Fibroblast of lung (primary cell): ENCODE data around the gene ATP13A2.

Experiments
- EZH2 ChIP-seq: IDR thresholded peaks from 2 replicates; pipeline ENCODE4 v1.5.1; 2012; ENCODE audit warnings: low read length, control low read depth, mild to moderate bottlenecking; ENCODE audit errors: missing control alignments
- TF ChIP-seq, protein P1 (sequence below), 2 donors: IDR thresholded peaks in 1 of 2; conservative IDR thresholded peaks in 1 of 2; 1 replicate in 1 of 2; 2 replicates in 1 of 2; pipeline ENCODE4 v1.5.1; 2011 to 2012; ENCODE audit warnings: low read length in 2 of 2, control low read depth in 1 of 2, inconsistent platforms in 1 of 2, low read depth in 1 of 2, mild to moderate bottlenecking in 1 of 2

DNA sequence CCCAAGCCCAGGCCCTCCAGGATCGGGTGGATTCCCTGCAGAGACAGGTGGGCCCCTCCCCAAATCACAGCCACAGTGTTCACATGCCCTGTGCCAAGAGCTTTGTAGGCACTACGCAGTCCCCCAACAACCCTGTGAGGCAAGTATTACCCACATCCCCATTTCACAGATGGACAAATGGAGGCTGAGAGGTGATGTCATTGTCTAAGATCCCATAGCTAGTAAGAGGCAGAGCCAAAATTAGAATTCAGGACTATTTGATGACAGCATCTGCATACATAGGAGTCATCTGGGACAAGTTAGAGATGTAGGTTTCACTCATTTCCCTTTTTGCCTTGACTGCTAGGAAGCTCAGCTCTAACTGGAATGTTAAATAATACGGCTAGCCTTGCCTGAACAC lies 43.4 kb downstream of the ATP13A2 start:
- TF ChIP-seq, protein P1, sequence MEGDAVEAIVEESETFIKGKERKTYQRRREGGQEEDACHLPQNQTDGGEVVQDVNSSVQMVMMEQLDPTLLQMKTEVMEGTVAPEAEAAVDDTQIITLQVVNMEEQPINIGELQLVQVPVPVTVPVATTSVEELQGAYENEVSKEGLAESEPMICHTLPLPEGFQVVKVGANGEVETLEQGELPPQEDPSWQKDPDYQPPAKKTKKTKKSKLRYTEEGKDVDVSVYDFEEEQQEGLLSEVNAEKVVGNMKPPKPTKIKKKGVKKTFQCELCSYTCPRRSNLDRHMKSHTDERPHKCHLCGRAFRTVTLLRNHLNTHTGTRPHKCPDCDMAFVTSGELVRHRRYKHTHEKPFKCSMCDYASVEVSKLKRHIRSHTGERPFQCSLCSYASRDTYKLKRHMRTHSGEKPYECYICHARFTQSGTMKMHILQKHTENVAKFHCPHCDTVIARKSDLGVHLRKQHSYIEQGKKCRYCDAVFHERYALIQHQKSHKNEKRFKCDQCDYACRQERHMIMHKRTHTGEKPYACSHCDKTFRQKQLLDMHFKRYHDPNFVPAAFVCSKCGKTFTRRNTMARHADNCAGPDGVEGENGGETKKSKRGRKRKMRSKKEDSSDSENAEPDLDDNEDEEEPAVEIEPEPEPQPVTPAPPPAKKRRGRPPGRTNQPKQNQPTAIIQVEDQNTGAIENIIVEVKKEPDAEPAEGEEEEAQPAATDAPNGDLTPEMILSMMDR (conservative IDR thresholded peaks at IDR 0.05 in 1 of 2, IDR thresholded peaks at IDR 0.05 in 1 of 2; ENCODE audit: low read depth in 1 of 2, low read length in 2 of 2), result no peak
- TF ChIP-seq EZH2, result no peak
